Measurements from ENCODE around the gene TPSD1. TPM values are rescaled to one million over a fixed set of nuclear protein-coding genes. Genes with fewer than 3 reads are reported as not detected.
"Not testable (repeated sequence)": the region's sequence is repeated elsewhere in the genome, so short reads cannot be mapped to it uniquely, and the experiment has no call there.

Gene TPSD1
- total and polyA plus RNA-seq, 2 experiments from 2014 or later = 0.17 TPM; not detected in 1

GRCh38 chr16:1237990-1238389, 17.9 kb upstream of the TPSD1 start:
- no peak overlapping the region for H3K27ac Mint-ChIP-seq
- Histone ChIP-seq H3K4me1 (ENCODE audit: insufficient read depth) (no peaks in the 10 kb centered on the region), H4K20me1 (replicated peaks; ENCODE audit: insufficient read depth) (no peaks in the 10 kb centered on the region), H3K4me2 (no peak overlapping the region), H3K4me3 (no peak overlapping the region), H3K9me2 (ENCODE audit: insufficient read depth) (no peaks in the 10 kb centered on the region), H3K36me3 (ENCODE audit: insufficient read depth) (no peaks in the 10 kb centered on the region), H3K79me2 (replicated peaks; ENCODE audit: insufficient read depth) (no peaks in the 10 kb centered on the region), H3K27ac (ENCODE audit: low read depth) (no peak overlapping the region), H2AFZ (no peak overlapping the region), H3F3A (replicated peaks; ENCODE audit: low read depth) (no peaks in the 10 kb centered on the region), H3K27me3 (ENCODE audit: insufficient read depth) (no peaks in the 10 kb centered on the region)
- no peak for TF ChIP-seq EZH2phosphoT487 (IDR thresholded peaks at IDR 0.05; ENCODE audit: unreplicated experiment)
- no peak for TF ChIP-seq POLR2AphosphoS5 (IDR thresholded peaks at IDR 0.05; ENCODE audit: low read depth)
- peaks cover 4% of the 10 kb centered on the region; the same call in 2 of the 3 replicates for H3K9me3 Mint-ChIP-seq
- peaks cover 3% of the 10 kb centered on the region; the same call in 1 of the 3 replicates for H3K36me3 Mint-ChIP-seq (ENCODE audit: low read depth)
- DNase-seq (ENCODE audit: low spot score) (no peak), ATAC-seq (no peak)
- H3K4me3 Mint-ChIP-seq = no peak overlapping the region
- peaks cover 7% of the 10 kb centered on the region for H3K4me1 Mint-ChIP-seq
- H3K27me3 Mint-ChIP-seq (ENCODE audit: insufficient read depth, low read depth, poor library complexity) = peaks cover 2% of the 10 kb centered on the region

GRCh38 chr16:1238909-1239308, 17.0 kb upstream of the TPSD1 start:
- H3K9me2 ChIP-seq (ENCODE audit: insufficient read depth); H4K20me1 ChIP-seq (replicated peaks; ENCODE audit: insufficient read depth); H3K4me3 ChIP-seq; H3K36me3 Mint-ChIP-seq (ENCODE audit: low read depth); H3K9me3 Mint-ChIP-seq; H3K4me1 Mint-ChIP-seq; H3F3A ChIP-seq (replicated peaks; ENCODE audit: low read depth); H3K27me3 Mint-ChIP-seq (ENCODE audit: insufficient read depth, low read depth, poor library complexity); H2AFZ ChIP-seq; H3K27me3 ChIP-seq (ENCODE audit: insufficient read depth); H3K79me2 ChIP-seq (replicated peaks; ENCODE audit: insufficient read depth); H3K36me3 ChIP-seq (ENCODE audit: insufficient read depth); DNase-seq (ENCODE audit: low spot score); H3K27ac Mint-ChIP-seq; H3K4me3 Mint-ChIP-seq; H3K4me1 ChIP-seq (ENCODE audit: insufficient read depth); H3K27ac ChIP-seq (ENCODE audit: low read depth); H3K4me2 ChIP-seq: not testable (repeated sequence)
- peak; percentile 58 for ATAC-seq

GRCh38 chr16:1239575-1239974, 16.3 kb upstream of the TPSD1 start:
- H2AFZ ChIP-seq; H4K20me1 ChIP-seq (replicated peaks; ENCODE audit: insufficient read depth); H3K9me3 Mint-ChIP-seq; H3K27me3 Mint-ChIP-seq (ENCODE audit: insufficient read depth, low read depth, poor library complexity); H3K4me3 Mint-ChIP-seq; DNase-seq (ENCODE audit: low spot score); H3F3A ChIP-seq (replicated peaks; ENCODE audit: low read depth); H3K4me1 ChIP-seq (ENCODE audit: insufficient read depth); H3K9me2 ChIP-seq (ENCODE audit: insufficient read depth); H3K4me3 ChIP-seq; H3K4me1 Mint-ChIP-seq; H3K4me2 ChIP-seq; H3K79me2 ChIP-seq (replicated peaks; ENCODE audit: insufficient read depth); H3K36me3 ChIP-seq (ENCODE audit: insufficient read depth); H3K36me3 Mint-ChIP-seq (ENCODE audit: low read depth); ATAC-seq; H3K27ac ChIP-seq (ENCODE audit: low read depth); H3K27ac Mint-ChIP-seq; H3K27me3 ChIP-seq (ENCODE audit: insufficient read depth): not testable (repeated sequence)

GRCh38 chr16:1240436-1240835, 15.4 kb upstream of the TPSD1 start, which contains the start of gene TPSAB1:
Gene TPSAB1 (plus strand): TSS chr16:1240705. CDS start chr16:1240939, 234 bp downstream.
- not testable (repeated sequence) for H3K4me3 ChIP-seq; H3K27me3 ChIP-seq (ENCODE audit: insufficient read depth); H3K9me3 Mint-ChIP-seq; H3K4me3 Mint-ChIP-seq; H3K36me3 ChIP-seq (ENCODE audit: insufficient read depth); H3K4me1 ChIP-seq (ENCODE audit: insufficient read depth); H3K27ac ChIP-seq (ENCODE audit: low read depth); H3K27ac Mint-ChIP-seq; H3K79me2 ChIP-seq (replicated peaks; ENCODE audit: insufficient read depth); H3K9me2 ChIP-seq (ENCODE audit: insufficient read depth); H3K27me3 Mint-ChIP-seq (ENCODE audit: insufficient read depth, low read depth, poor library complexity); DNase-seq (ENCODE audit: low spot score); ATAC-seq; H2AFZ ChIP-seq; H3K4me2 ChIP-seq; H4K20me1 ChIP-seq (replicated peaks; ENCODE audit: insufficient read depth); H3F3A ChIP-seq (replicated peaks; ENCODE audit: low read depth); H3K4me1 Mint-ChIP-seq; H3K36me3 Mint-ChIP-seq (ENCODE audit: low read depth)

- H3K4me1 Mint-ChIP-seq, H3K4me3 ChIP-seq: not testable (repeated sequence)
These were observed 14.8 kb upstream of the TPSD1 start for GRCh38 chr16:1241081-1241480.

GRCh38 chr16:1243363-1243762, 12.5 kb upstream of the TPSD1 start:
- not testable (repeated sequence) for H4K20me1 ChIP-seq (replicated peaks; ENCODE audit: insufficient read depth); H2AFZ ChIP-seq; ATAC-seq; H3K79me2 ChIP-seq (replicated peaks; ENCODE audit: insufficient read depth); H3K27ac Mint-ChIP-seq; H3K4me2 ChIP-seq; H3K36me3 ChIP-seq (ENCODE audit: insufficient read depth); H3K4me3 ChIP-seq; DNase-seq (ENCODE audit: low spot score); H3K9me2 ChIP-seq (ENCODE audit: insufficient read depth); H3K4me1 ChIP-seq (ENCODE audit: insufficient read depth); H3K4me1 Mint-ChIP-seq; H3K4me3 Mint-ChIP-seq; H3K36me3 Mint-ChIP-seq (ENCODE audit: low read depth); H3F3A ChIP-seq (replicated peaks; ENCODE audit: low read depth); H3K9me3 Mint-ChIP-seq; H3K27ac ChIP-seq (ENCODE audit: low read depth)
- peaks cover 16% of the 10 kb centered on the region for H3K27me3 Mint-ChIP-seq (ENCODE audit: insufficient read depth, low read depth, poor library complexity)
- H3K27me3 ChIP-seq (ENCODE audit: insufficient read depth) = peaks cover 16% of the 10 kb centered on the region; the same call in 1 of the 2 replicates

More at GRCh38 chr16:1241081-1241480, 14.8 kb upstream of the TPSD1 start:
- H4K20me1 ChIP-seq (replicated peaks; ENCODE audit: insufficient read depth); H3K36me3 ChIP-seq (ENCODE audit: insufficient read depth); H3K4me2 ChIP-seq; H3K27me3 Mint-ChIP-seq (ENCODE audit: insufficient read depth, low read depth, poor library complexity); H3K9me3 Mint-ChIP-seq; H3F3A ChIP-seq (replicated peaks; ENCODE audit: low read depth); H3K79me2 ChIP-seq (replicated peaks; ENCODE audit: insufficient read depth); H2AFZ ChIP-seq; H3K4me3 Mint-ChIP-seq; H3K9me2 ChIP-seq (ENCODE audit: insufficient read depth); H3K27ac Mint-ChIP-seq; H3K36me3 Mint-ChIP-seq (ENCODE audit: low read depth); DNase-seq (ENCODE audit: low spot score); H3K4me1 ChIP-seq (ENCODE audit: insufficient read depth); ATAC-seq; H3K27ac ChIP-seq (ENCODE audit: low read depth); H3K27me3 ChIP-seq (ENCODE audit: insufficient read depth): not testable (repeated sequence)
